GM12801 (cell line): Measurements from ENCODE around the gene HMG20A.

Experiments
- CTCF ChIP-seq: IDR thresholded peaks from one replicate; pipeline ENCODE4 v1.5.1; 2011; ENCODE audit warnings: control low read depth; ENCODE audit not compliant: insufficient read length; ENCODE audit errors: extremely low read depth

Gene HMG20A

GRCh38 chr15:77504306-77504705 lies 83.6 kb downstream of the HMG20A start:
- TF ChIP-seq CTCF, result no peak

- TF ChIP-seq CTCF, result no peak
Observed at GRCh38 chr15:77504871-77505270, 84.2 kb downstream of the HMG20A start.

- no peak for TF ChIP-seq CTCF
Observed at GRCh38 chr15:77505556-77505955, 84.9 kb downstream of the HMG20A start.

- TF ChIP-seq CTCF, result no peak
Observed at GRCh38 chr15:77506311-77507142, 85.8 kb downstream of the HMG20A start.

GRCh38 chr15:77507143-77507897 lies 86.6 kb downstream of the HMG20A start:
- TF ChIP-seq CTCF, result no peak

- TF ChIP-seq CTCF, result no peak
Observed at GRCh38 chr15:77507911-77508310, 87.2 kb downstream of the HMG20A start.

GRCh38 chr15:77508541-77509243 lies 88.0 kb downstream of the HMG20A start:
- no peak for TF ChIP-seq CTCF
